Activated CD4-positive, CD25-positive, alpha-beta regulatory T cell treated with anti-CD3 and anti-CD28 coated beads, Interleukin-2, amount 50 U/mL, for 24 hours (primary cell): ENCODE results near the gene HEXD.
"Not testable (repeated sequence)": the region's sequence is repeated elsewhere in the genome, so short reads cannot be mapped to it uniquely, and the experiment has no call there.

Experiments
- ATAC-seq, 2 donors: fragments of 150-1000 bp; cut with Tn5 transposase; one replicate each; pipeline ENCODE4 v1.10.0; 2021; ENCODE audit warnings: mild to moderate bottlenecking in 1 of 2, moderate library complexity in 1 of 2

HEXD gene

DNA sequence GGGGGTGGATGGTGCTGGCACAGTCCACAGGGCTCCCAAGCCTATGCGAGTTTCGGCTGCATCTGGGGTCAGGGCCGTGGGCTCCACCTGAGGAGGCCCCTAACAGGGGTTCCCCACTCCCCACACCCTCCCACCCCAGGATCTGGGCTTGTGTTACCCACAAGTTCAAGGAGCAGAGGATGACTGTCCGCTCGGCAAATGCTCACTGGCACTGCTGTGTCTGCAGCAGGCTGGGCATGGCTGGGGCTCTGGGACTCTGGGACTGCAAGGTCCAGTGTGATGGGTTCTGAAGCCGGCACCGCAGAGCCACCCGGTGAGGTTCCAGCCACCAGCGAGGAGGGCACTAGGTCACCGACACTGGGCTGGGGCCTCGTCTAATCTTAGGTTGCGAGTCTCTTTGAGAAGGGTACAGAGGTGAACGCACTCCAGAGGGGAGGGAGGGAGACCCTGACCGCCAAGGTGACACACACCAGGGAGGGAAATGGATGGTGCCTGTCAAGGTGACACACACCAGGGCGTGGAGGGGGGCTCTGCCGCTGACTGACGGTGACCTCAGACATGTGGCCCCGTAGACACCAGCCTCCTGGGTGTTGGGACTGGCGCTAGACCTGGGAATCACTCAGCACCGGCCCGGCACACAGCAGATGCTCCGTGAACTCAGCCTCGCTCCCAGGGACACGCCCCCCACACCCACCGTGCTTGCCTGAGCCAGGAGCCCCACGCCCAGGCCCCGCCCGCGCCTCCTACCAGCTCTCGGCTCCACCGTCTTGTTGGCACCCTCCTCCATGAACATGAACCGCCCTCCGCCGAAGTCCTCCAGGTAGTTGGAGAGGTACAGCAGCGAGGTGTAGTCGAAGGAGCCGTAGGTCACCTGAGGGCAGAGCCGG is 20.5 kb upstream of the HEXD start:
- ATAC-seq: no peak

DNA sequence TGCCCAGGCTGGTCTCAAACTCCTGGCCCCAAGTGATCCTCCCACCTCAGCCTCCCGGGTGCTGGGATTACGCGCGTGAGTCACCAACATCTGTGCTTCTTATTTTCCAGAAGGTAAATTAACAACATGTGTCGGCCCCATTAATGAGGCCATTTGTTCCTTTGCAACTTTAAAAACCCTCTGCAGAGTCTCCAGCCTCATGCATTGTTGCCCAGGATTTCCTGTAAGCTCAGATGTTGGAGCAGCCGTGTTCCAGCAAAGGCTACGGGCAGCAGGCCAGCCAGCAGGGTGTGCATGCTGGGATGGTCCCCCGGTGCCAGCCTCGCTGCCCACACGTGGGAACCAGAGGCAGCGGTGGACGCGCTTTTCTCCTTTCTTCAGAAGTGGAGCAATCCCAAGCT is 19.1 kb upstream of the HEXD start:
- ATAC-seq: no peak

DNA sequence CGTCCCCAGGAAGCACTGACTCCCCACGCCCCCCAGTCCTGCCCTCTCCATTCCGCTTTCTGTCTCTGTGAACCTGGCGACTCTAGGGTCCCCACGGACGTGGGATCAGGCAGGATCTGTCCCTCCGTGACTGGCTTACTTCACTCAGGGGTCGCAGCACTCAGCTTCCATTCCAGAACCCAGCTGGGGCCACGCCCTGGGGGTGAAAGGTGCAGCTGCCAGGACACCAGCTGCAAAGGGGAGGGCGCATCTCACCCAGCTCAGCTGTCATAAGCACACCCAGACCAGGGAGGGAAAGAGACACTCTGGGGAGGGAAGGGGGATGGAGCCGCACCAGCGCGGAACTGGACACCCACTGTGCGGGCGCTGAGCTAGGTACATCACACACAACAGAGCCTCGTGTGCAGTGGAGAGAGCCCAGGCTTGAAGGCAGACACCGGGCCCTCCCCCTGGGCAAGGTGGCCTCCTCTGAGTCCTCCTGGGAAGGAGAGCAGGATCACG is 18.5 kb upstream of the HEXD start:
- no peak for ATAC-seq

DNA sequence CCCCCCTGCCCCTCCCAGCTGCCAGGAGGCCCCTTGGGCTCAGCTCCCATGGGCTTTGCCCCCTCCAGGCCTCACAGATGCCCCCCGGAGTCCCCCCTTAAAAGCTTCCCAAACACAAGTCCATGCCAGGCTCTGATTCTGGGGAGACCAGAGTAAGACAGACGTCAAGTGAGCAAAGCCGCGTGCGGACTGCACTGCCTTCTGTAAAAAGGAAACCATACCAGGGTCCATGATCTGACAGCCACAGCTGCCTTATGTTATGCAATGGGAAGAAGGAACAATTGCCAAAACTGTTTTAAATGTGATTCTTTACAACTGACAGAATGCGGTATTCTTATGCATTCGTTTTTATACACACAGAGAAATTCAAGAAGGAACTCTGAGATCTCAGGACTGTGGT is 17.9 kb upstream of the HEXD start:
- ATAC-seq: no peak

DNA sequence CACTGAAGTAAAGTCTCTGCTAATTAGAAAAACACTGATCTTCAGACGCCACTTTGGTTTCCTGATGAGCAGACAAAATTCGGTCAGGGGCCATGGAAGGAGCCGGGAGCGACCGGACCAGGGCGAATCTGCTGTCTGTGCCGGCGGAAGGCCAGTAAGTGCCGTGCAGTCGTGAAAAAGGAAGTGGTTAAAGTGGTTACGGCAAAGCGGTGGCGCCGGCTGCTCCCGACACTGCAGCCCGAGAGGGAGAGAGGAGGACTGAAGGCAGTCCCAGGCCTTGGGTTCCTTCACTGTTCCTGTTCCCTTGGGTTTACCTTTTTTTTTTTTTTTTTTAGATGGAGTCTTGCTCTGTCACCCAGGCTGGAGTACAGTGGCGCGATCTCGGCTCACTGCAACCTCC is 17.3 kb upstream of the HEXD start:
- peak; percentile 78 to 90 for ATAC-seq

DNA sequence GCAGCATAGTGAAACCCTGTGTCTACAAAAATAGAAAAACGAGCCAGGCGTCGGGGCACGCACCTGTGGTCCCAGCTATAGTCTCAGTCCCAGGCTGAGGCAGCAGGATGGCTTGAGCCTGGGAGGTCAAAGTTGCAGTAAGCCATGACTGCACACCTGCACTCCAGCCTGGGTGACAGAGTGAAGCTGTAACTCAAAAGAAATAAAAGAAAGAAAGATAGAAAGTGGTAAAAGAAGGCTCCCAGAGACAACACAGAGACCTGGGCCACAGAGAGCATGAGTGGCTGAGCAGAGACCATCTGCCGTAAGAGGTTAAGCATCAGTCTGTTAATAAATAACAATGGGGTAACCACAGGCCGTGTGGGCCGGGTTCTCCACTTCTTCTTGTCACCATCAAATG is 15.3 kb upstream of the HEXD start:
- no peak for ATAC-seq

DNA sequence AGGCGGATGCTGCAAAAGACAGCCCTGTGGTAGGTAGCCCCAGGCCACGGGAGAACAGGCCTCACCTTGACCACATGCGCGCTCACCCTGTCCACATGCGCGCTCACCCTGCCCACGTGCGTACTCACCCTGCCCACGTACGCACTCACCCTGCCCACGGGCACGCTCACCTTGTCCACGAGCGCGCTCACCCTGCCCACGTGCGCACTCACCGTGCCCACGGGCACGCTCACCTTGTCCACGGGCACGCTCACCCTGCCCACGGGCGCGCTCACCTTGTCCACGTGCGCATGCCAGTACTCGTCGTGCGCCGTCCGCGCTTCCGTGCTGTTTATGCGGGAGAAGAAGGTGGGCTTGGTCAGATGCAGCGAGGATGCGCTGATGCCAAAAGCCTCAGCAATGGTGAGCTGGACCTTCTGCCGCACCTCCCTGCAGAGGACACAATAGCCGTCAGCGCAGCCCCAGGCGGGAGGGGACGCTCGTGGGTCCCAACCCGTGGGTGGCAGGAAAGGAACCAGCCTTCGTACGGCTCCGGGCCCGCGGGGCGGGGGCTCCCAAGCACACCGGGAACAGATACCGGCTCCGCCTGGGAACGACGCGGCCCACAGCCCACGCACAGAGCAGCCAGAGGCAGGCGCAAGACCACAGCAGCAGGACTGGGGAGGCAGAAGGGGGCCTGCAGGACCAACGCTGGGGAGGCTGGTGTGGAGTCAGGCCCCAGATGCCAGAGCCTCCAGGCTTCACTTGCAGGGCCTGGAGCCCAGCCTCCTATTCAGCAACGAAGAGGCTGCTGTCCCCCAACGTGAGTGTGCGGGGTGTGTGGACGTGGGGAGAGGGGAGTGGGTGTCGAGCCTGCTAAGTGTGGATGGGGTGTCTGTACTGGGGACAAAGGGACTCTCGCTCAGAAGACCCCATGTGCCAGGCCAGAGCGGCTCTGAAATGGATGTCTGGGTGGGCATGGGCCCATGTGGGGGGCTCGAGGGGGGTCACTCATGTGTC is 14.2 kb upstream of the HEXD start:
- no peak for ATAC-seq

DNA sequence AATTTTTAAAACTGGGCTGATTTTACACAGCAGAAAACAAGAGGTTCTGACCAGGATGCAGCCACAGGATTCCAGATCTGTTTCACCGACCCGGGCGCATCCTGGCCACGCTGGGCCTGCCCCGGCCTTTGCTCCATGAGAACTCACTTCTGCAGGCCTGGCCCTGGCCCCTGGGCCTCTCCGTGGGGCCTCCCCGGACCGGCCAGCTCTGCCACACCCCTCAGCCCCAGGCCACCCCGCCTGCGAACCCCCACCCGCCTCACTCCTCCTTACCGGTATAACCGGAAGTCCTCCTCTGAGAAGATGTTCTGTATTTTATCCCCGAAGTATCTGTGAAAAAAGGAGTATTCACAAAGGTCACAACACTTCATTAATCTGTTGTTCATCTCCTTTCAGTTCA is 13.1 kb upstream of the HEXD start:
- no peak for ATAC-seq

DNA sequence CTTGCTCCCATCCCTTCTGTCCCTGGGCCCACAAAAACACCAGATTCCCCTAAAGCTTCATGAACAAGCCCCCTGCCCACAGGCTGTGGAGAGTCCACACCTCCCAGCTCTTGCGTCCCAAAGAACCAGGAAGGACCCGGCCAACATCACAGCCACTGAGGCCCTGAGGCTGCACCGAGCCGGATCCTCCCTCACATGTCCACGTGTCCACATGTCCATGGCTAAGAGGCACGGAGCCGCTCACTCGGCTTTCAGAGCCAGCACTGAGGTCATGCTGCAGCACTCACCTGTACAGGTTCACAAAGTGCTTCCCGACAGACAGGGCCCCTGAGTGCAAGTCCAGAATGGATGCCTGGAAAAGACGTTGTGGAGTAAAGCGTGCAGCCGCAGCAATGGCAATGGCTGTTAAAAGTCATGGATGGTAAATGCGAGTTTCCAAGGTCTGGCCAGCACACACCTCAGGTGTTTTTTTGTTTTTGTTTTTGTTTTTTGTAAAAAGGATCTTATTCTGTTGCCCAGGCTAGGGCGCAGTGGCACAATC is 11.9 kb upstream of the HEXD start:
- no peak for ATAC-seq

DNA sequence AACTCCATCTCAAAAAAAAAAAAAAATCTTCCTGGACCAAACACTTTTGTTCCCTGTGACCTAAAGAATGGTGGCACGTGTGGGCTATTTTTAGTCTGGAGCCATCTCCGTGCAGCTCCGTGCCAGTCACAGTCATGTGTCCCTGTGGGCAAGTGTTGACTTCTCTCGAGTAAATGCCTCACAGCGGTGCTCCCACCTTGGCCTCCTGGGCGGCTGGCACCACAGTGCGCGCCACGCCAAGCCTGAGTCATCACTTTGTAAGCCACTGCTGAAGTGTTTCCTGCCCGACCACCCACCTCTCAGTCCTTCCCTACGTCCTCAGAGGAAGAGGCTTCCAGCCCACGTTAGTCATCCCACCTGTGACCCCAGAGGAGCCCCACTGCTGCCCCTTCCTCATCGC is 10.9 kb upstream of the HEXD start:
- ATAC-seq: no peak

DNA sequence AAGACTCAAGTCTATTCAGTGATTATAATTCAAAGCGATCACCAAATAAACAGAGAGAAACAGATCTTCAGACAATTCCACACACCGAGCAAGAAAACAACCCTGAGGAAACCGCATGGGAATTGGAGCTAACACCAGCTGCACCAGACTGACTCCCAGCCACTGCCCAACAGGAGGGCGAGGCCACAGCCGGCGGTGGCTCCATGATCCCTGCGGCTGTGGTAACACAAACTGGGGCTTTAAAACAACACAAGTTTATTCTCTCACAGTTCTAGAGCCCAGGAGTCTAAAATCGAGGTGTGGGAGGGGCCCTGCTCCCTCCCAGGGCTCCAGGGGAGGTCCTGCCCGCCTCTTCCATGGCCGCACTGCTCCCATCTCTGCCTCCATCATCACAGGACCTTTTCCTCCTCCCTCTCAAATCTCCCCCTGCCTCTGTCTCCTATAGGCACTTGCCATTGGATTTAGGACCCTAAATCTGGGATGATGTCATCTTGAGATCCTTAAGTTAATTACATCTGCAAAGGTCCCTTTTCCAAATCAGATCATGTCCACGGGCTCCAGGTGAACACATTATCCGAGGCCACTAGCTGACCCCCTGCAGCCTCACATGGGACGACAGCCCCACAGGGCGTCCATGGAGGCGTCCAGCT is 9.7 kb upstream of the HEXD start:
- ATAC-seq: no peak

DNA sequence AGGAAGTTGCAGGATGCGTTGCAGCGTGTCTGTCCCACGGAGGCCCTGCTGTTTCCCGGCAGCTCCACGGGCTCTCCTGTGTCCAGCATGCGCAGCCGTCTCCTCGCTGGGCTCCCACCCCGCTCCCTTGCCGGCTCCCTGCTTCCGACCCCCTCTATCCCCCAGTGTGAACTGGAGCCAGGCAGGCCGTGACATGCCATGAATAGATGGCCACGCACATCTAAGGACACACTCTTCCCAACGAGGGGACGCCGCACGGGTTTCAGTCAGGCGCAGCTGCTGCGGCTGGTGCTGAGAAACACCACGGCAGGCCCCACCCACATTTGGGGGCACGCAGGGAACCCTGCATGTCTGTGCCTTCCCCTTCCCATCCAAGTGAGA is 9.2 kb upstream of the HEXD start:
- no peak for ATAC-seq

DNA sequence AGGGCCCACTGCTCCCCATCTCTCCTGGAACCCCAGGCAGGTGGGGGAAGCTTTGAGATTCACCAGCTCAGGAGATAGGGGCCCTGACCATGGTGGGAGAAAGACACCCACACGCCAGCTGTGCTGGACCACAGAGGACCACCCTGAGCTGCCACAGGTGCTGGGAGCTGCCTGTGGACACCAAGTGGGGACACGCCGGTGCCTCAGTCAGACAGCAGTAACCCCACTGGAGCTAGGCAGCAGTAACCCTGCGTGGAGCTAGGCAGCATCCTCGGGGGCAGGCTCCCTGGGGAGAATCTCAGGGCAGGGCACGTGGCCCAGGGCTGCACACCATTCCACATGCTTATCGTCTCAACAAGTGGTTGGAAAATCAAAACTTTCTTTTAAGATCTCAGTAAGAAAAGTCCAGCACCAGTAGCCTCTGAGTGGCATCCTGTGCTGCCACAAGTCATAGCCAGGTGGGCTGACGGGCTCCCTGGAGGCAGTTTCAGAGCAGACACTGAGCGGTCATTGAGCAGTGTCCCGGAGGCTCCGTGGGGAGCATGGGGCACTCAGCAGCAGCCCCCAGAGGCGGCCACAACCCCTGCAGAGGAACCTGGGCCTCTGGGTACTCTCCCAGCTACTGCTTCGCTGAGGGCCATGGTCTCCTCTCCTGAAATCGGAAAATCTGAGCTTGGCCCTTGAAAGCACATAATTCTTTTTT is 8.0 kb upstream of the HEXD start:
- no peak for ATAC-seq

DNA sequence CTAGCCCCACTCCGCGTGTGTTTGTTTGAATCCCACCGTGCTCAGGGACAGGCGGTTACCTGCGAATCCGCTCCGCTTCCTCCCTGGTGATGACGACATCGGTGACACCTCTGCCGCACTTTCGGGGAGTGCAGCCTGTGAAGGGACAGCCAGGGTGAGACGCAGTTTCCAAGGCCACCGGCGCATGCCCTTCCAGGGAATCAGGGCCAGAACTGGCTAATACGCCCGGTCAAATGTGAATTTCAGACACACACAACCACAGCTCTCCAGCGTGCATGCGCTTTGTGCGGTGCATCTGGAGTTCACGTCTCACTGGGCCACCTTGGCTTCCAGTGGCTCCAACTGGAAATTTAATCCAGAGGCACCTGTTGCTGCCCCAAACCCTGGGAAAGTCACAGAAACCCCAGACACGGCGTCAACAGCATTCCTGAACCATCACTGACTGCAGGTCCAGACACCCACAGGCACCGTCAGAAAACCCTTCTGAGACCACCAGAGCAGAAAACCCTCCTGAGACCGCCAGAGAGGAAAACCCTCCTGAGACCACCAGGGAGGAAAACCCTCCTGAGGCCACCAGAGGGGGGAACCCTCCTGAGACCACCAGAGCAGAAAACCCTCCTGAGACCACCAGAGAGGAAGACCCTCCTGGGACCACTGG is 6.6 kb upstream of the HEXD start:
- ATAC-seq: no peak

DNA sequence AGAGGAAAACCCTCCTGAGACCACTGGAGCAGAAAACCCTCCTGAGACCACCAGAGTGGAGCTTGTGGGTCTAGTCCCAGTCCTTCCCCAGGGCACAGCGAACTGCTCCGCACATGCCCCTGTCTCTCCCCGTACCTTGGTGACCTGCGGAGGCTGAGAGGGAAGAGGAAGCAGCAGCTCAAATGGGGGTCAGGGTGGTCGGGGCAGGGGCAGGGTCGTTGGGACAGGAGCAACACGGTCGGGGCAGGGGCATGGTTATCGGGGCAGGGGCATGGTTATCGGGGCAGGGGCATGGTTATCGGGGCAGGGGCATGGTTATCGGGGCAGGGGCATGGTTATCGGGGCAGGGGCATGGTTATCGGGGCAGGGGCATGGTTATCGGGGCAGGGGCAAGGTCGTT is 6.1 kb upstream of the HEXD start:
- not testable (repeated sequence) for ATAC-seq

DNA sequence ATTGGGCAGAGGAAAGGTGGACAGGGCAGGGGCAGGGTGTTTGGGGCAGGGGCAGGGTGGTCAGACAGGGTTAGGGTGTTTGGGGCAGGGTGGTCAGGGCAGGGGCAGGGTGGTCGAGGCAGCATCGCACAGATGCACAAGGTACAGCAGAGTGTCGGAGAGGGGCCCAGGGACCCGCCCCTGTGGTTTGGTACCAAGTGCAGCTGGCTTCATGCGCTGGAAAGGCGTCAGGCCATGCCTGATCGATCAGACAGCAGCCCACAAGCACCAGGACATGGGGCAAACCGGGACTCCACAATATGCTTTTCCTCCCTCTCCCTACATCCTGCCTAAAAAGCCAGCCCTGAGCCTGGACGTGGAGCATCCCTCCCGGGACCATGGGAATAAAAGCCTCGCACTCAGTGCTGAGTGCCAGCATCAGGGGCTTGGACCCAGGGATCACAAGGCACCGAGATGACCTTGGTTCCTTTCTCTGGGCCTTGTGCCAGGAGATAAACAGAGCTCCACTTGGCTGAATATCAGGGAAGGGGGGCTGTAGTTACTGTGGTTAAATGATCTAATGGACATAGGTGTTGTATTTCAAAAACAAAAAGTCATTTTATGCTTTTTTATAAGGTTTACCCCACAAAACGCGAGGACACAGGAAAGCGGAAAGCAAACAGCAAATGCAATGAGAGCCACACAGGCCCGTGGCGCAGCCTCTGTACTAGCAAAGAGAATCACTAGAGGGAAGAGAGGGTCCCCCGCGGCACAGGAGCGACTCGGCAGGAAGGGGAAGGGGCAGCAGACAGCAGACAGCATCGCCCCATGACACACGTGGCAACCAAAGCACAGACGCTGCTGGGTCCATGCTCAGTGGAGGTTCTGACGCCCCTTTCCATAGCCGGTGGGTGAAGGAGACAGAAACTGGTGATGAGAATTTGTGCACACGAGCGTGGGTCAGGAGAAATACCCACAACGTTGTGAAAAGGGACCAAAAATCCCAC is 5.3 kb upstream of the HEXD start:
- ATAC-seq: no peak

DNA sequence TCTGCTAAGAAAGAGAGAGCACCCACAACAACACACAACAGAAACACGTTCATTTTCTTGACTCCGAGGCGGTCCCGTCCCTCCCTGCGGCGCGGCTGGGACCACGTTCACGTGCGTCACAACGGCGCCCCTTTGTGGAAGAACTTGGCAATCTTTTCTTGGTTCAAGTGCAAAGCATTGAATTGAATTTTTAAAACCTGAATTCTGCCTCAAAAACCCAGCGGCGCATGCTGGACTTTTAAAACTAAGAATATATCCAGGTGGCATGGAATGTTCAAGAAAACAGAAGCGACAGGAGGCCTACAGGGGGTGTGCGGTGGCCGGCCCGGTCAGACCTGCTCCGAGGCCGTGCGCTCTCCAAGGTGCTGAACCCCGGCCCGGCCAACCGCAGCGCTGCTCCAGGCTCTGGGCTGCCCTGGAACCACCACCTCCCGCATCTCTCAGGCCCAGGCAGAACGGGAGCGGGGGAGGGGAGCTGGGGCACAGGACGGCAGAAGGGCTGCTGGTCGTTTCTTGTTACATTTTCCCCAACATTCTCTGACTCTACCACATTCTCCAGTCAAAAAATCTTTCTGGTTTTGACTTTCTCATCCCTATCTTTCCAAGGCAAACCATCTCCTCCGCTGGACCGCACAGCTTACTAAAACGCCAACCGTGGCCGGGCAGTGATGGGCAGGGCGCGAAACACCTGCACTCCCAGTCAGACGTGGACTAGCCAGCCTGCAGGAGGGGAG is 3.4 kb upstream of the HEXD start:
- ATAC-seq: peak; percentile 27 to 37

DNA sequence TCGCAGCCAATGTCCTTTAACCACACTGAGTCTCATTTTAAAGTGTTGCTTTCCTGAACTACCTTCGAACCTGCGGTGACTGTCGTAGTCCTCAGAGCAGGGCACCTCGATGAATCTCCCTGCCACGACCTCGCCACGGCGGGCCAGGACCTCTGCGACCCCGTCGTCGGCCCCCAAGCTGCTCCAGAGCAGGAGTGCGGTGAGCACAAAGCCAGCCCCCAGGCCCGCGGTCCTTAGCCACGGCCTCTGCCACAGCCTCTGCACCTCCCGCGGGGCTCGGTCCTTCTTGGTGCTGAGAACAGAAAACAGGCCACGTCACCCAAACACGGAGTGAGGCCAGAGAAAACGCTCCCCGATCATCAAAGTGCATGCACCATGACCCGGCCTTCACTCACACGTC is 2.8 kb upstream of the HEXD start:
- no peak for ATAC-seq

DNA sequence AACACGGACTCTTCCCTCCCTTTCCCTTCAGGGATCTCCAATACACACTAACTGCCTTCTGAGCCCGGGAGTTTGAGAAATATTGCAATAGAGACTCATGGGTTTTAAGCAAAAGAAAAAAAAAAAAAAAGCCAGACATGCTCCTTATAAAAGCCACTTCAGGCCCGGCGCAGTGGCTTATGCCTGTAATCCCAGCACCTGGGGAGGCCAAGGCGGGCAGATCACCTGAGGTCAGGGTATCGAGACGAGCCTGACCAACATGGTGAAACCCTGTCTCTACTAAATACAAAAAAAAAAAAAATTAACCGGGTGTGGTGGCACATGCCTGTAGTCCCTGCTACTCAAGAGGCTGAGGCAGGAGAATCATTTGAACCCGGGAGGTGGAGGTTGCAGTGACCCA is 2.4 kb upstream of the HEXD start:
- ATAC-seq: no peak

DNA sequence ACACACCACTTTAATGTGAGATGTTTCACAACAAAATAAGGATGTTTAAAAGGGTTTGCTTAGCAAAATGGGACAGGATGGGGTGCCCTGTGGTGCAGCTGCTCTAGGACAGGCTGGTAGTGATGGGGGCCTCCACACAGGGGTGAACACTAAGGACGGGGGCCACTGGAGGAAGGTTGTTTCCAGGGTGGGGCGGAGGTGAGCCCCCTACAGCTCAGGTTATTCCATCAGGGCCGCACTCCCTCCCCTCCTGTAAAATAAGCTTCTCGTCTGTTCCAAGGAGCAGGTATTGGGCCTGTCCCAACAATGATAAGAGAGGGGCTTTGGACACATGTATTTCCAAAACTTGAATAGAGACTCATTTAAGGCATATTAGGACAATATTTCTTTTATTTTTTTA is 1.9 kb upstream of the HEXD start:
- no peak for ATAC-seq
